Measurements from ENCODE around the gene NMRAL1.

NMRAL1 gene

DNA sequence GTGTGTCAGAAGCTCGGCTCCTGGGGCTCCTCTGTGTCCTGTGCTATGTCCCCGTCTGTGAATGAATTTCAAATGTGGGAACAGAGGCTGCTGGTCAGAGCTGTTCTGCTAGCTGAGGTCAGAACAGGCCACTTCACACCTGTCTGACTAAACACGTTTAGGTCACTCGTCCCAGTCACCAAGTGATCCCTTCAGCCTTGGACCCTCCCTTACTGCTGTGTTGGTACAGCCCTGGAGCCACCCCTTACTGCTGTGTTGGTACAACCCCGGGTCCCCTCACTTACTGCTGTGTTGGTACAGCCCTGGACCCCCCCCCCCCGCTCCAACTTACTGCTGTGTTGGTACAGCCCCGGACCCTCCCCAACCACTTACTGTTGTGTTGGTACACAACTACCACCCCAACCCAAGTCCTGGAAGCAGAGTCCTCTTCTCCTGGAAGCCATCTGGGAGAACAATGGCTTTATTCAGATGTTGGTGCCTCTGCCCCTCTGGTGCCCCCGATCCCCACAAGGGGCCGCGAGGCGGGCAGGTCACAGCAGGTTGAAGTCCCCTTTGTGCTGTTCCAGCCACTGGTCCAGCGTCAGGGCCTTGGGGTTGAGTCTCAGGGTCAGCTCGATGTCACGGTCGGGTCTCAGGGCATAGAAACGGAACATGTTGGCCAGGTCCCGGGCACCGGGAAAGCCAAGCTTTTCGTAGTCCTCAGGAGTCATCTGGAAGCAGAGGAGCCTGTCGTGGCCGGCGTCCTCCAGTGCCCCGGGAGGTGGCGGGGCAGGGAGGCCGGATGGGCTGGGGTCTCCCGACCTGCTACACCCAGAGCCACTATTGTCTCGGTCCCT, 13.0 kb downstream of the NMRAL1 start (continued):
- TF ChIP-seq ZC3H10 (CRISPR knock-in tag; IDR thresholded peaks at IDR 0.05) = no peak

DNA sequence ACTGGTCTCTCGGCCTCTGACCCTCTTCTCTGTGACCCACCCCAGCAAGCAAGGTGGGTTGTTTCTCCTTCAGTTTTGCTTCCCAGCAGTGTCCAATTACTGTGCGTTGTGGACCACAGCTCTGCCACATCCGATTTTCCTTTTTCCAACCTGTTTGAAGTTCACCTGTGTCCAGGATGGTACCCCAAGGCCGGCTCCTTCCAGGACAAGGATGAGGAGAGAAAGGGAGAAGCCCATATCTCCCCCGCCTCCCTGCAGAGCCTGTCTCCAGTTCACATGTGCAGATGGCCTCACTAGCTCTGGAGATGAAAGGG, 13.5 kb downstream of the NMRAL1 start:
- ATAC-seq = no peak
- TF ChIP-seq ISL1 (CRISPR knock-in tag; IDR thresholded peaks at IDR 0.05) = no peak

DNA sequence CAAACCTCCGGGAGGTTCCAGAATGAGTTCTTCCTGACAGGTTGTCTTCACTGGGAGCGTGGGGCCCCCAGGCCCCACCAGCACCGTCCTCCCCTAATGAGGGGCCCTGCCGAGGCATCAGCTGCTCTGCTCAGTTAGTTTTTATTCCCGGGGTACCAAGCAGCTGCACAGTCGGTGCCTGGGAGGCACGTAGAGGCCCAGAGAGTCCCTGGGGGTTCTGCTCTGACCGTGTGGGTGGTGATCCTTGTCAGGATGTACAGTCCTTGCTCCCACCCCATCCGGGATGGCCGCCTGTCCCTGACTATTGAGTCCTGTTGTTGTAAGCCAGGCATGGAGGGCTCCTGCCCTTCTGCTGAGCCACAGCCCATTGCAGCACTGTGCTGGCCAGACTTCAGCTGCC, 18.5 kb downstream of the NMRAL1 start:
- TF ChIP-seq CSDC2 (CRISPR knock-in tag; IDR thresholded peaks at IDR 0.05) = no peak
- TF ChIP-seq, protein P1, sequence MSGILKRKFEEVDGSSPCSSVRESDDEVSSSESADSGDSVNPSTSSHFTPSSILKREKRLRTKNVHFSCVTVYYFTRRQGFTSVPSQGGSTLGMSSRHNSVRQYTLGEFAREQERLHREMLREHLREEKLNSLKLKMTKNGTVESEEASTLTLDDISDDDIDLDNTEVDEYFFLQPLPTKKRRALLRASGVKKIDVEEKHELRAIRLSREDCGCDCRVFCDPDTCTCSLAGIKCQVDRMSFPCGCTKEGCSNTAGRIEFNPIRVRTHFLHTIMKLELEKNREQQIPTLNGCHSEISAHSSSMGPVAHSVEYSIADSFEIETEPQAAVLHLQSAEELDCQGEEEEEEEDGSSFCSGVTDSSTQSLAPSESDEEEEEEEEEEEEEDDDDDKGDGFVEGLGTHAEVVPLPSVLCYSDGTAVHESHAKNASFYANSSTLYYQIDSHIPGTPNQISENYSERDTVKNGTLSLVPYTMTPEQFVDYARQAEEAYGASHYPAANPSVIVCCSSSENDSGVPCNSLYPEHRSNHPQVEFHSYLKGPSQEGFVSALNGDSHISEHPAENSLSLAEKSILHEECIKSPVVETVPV (CRISPR knock-in tag; IDR thresholded peaks at IDR 0.05) = no peak
- TF ChIP-seq ZNF565 (CRISPR knock-in tag; conservative IDR thresholded peaks at IDR 0.05; ENCODE audit: low read depth) = no peak
- no peak for TF ChIP-seq ZC3H10 (CRISPR knock-in tag; IDR thresholded peaks at IDR 0.05)
- TF ChIP-seq ARNTL (CRISPR knock-in tag; IDR thresholded peaks at IDR 0.05; ENCODE audit: borderline replicate concordance, low read depth) = no peak
- no peak for TF ChIP-seq ZFP3 (CRISPR knock-in tag; IDR thresholded peaks at IDR 0.05)
- no peak for TF ChIP-seq BACH2 (CRISPR knock-in tag; IDR thresholded peaks at IDR 0.05; ENCODE audit: borderline replicate concordance)
- TF ChIP-seq OSR1 (CRISPR knock-in tag; IDR thresholded peaks at IDR 0.05) = no peak
- no peak for TF ChIP-seq GLIS3 (CRISPR knock-in tag; IDR thresholded peaks at IDR 0.05)
- no peak for TF ChIP-seq TOX (CRISPR knock-in tag; IDR thresholded peaks at IDR 0.05; ENCODE audit: borderline replicate concordance)
- no peak for TF ChIP-seq ISL1 (CRISPR knock-in tag; IDR thresholded peaks at IDR 0.05)
- no peak for TF ChIP-seq RARB (CRISPR knock-in tag; IDR thresholded peaks at IDR 0.05)
- TF ChIP-seq, protein P2, sequence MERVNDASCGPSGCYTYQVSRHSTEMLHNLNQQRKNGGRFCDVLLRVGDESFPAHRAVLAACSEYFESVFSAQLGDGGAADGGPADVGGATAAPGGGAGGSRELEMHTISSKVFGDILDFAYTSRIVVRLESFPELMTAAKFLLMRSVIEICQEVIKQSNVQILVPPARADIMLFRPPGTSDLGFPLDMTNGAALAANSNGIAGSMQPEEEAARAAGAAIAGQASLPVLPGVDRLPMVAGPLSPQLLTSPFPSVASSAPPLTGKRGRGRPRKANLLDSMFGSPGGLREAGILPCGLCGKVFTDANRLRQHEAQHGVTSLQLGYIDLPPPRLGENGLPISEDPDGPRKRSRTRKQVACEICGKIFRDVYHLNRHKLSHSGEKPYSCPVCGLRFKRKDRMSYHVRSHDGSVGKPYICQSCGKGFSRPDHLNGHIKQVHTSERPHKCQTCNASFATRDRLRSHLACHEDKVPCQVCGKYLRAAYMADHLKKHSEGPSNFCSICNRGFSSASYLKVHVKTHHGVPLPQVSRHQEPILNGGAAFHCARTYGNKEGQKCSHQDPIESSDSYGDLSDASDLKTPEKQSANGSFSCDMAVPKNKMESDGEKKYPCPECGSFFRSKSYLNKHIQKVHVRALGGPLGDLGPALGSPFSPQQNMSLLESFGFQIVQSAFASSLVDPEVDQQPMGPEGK (CRISPR knock-in tag; IDR thresholded peaks at IDR 0.05; ENCODE audit: borderline replicate concordance) = no peak
- TF ChIP-seq, protein P3, sequence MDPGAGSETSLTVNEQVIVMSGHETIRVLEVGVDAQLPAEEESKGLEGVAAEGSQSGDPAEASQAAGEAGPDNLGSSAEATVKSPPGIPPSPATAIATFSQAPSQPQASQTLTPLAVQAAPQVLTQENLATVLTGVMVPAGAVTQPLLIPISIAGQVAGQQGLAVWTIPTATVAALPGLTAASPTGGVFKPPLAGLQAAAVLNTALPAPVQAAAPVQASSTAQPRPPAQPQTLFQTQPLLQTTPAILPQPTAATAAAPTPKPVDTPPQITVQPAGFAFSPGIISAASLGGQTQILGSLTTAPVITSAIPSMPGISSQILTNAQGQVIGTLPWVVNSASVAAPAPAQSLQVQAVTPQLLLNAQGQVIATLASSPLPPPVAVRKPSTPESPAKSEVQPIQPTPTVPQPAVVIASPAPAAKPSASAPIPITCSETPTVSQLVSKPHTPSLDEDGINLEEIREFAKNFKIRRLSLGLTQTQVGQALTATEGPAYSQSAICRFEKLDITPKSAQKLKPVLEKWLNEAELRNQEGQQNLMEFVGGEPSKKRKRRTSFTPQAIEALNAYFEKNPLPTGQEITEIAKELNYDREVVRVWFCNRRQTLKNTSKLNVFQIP (CRISPR knock-in tag; IDR thresholded peaks at IDR 0.05; ENCODE audit: borderline replicate concordance, low read depth) = no peak
- TF ChIP-seq, protein P4, sequence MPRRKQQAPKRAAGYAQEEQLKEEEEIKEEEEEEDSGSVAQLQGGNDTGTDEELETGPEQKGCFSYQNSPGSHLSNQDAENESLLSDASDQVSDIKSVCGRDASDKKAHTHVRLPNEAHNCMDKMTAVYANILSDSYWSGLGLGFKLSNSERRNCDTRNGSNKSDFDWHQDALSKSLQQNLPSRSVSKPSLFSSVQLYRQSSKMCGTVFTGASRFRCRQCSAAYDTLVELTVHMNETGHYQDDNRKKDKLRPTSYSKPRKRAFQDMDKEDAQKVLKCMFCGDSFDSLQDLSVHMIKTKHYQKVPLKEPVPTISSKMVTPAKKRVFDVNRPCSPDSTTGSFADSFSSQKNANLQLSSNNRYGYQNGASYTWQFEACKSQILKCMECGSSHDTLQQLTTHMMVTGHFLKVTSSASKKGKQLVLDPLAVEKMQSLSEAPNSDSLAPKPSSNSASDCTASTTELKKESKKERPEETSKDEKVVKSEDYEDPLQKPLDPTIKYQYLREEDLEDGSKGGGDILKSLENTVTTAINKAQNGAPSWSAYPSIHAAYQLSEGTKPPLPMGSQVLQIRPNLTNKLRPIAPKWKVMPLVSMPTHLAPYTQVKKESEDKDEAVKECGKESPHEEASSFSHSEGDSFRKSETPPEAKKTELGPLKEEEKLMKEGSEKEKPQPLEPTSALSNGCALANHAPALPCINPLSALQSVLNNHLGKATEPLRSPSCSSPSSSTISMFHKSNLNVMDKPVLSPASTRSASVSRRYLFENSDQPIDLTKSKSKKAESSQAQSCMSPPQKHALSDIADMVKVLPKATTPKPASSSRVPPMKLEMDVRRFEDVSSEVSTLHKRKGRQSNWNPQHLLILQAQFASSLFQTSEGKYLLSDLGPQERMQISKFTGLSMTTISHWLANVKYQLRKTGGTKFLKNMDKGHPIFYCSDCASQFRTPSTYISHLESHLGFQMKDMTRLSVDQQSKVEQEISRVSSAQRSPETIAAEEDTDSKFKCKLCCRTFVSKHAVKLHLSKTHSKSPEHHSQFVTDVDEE (CRISPR knock-in tag; IDR thresholded peaks at IDR 0.05) = no peak
- no peak for TF ChIP-seq PPARA (CRISPR knock-in tag; IDR thresholded peaks at IDR 0.05; ENCODE audit: borderline replicate concordance)
- no peak for TF ChIP-seq ESRRG (CRISPR knock-in tag; IDR thresholded peaks at IDR 0.05)
- no peak; the same call in 2 of the 3 replicates for ATAC-seq

DNA sequence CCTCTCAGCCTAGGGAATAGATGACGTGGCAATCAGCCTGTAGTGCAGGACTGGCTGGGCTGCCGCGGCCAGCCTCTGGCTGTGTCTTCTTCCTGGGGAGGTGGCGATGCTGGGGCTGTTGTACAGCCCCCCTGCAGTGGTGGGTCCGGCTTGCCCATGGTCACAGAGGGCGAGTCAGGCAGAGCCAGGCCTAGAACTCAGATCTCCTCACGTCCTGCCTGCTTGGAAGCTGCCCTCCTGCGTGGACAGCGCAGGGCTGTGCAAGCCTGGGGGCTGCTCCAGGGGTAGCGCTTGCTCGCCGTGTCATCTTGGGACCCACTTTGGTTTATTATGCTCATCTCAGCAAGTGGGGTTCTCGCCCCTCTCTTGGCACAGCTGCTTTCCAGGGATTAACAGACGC, 19.3 kb downstream of the NMRAL1 start:
- ATAC-seq = no peak
- no peak for TF ChIP-seq SNAI2 (CRISPR knock-in tag; IDR thresholded peaks at IDR 0.05)

DNA sequence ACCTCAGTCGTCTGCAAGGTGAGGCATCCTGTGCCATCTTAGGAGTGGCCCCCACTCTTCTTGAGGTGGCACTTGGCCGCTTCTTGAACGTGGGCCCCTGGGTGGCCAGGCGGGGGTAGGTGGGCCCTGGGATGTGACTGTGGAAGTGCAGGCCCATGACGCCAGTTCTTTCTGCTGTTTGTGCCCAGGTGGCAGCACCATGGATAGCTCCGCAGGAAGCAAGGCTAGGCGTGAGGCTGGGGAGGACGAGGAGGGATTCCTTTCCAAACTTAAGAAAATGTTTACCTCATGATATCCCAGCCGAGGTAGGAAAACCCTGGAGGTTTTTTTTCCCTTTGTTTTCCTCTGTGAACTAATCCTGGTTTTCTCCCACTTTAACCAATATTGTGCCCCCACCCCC, 19.8 kb downstream of the NMRAL1 start:
- no peak for ATAC-seq
- TF ChIP-seq CSDC2 (CRISPR knock-in tag; IDR thresholded peaks at IDR 0.05) (no peak), ZNF8 (CRISPR knock-in tag; IDR thresholded peaks at IDR 0.05) (no peak), TOX (CRISPR knock-in tag; IDR thresholded peaks at IDR 0.05; ENCODE audit: borderline replicate concordance) (no peak), TCF4 (CRISPR knock-in tag; IDR thresholded peaks at IDR 0.05; ENCODE audit: borderline replicate concordance) (no peak), OSR1 (CRISPR knock-in tag; IDR thresholded peaks at IDR 0.05) (no peak), ISL1 (CRISPR knock-in tag; IDR thresholded peaks at IDR 0.05) (no peak), ZNF565 (CRISPR knock-in tag; conservative IDR thresholded peaks at IDR 0.05; ENCODE audit: low read depth) (no peak)
- TF ChIP-seq, protein P5, sequence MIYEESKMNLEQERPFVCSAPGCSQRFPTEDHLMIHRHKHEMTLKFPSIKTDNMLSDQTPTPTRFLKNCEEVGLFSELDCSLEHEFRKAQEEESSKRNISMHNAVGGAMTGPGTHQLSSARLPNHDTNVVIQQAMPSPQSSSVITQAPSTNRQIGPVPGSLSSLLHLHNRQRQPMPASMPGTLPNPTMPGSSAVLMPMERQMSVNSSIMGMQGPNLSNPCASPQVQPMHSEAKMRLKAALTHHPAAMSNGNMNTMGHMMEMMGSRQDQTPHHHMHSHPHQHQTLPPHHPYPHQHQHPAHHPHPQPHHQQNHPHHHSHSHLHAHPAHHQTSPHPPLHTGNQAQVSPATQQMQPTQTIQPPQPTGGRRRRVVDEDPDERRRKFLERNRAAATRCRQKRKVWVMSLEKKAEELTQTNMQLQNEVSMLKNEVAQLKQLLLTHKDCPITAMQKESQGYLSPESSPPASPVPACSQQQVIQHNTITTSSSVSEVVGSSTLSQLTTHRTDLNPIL (CRISPR knock-in tag; IDR thresholded peaks at IDR 0.05; ENCODE audit: low read depth) = no peak
- TF ChIP-seq, protein P1 (CRISPR knock-in tag; IDR thresholded peaks at IDR 0.05) = no peak
- TF ChIP-seq, protein P2 (CRISPR knock-in tag; IDR thresholded peaks at IDR 0.05; ENCODE audit: borderline replicate concordance) = no peak
